Measurements from ENCODE around the gene GSTM2. TPM values are rescaled to one million over a fixed set of nuclear protein-coding genes. Genes with fewer than 3 reads are reported as not detected.
"Not testable (repeated sequence)": the region's sequence is repeated elsewhere in the genome, so short reads cannot be mapped to it uniquely, and the experiment has no call there.

GSTM2 gene
- total RNA-seq, 1 experiment from 2014 or later = 47.3 TPM

GRCh38 chr1:109658533-109659042, 9.3 kb upstream of the GSTM2 start:
- peak; percentile 1 for DNase-seq (ENCODE audit: low spot score)
- peaks cover 40% of the 10 kb centered on the region for H3K36me3 ChIP-seq (ENCODE audit: insufficient read depth, low read length, poor library complexity, severe bottlenecking)
- H3K4me3 ChIP-seq (ENCODE audit: low read depth, low read length, poor library complexity, severe bottlenecking) = peak overlapping the region; percentile 97
- H3K4me1 ChIP-seq (ENCODE audit: insufficient read depth, low read length, poor library complexity, severe bottlenecking) = peaks cover 13% of the 10 kb centered on the region
- ChIA-PET POLR2A (ENCODE audit: low non-redundant PET) (no interaction called here), CTCF (no interaction called here)
- no peak for TF ChIP-seq EZH2 (IDR thresholded peaks at IDR 0.05; ENCODE audit: borderline replicate concordance, low read depth, low read length, poor library complexity, severe bottlenecking)
- TF ChIP-seq CTCF (conservative IDR thresholded peaks at IDR 0.05; ENCODE audit: low read depth, low read length) = no peak
- intact Hi-C loops (cut with micrococcal nuclease; ENCODE audit: unreplicated experiment) = no loop called here
- BruUV-seq (replicated peaks) = no TSS peak
- H3K9me3 ChIP-seq (ENCODE audit: low read depth, low read length, poor library complexity, severe bottlenecking) = no peaks in the 10 kb centered on the region
- peak overlapping the region; percentile 27 for H3K27ac ChIP-seq (ENCODE audit: low read depth, low read length, poor library complexity, severe bottlenecking)
- H3K27me3 ChIP-seq (replicated peaks; ENCODE audit: insufficient read depth, low read depth, low read length, poor library complexity) = no peaks in the 10 kb centered on the region

GRCh38 chr1:109659145-109659544, 8.7 kb upstream of the GSTM2 start:
- POLR2A ChIA-PET (ENCODE audit: low non-redundant PET) = no interaction called here
- peak overlapping the region; percentile 47 for H3K27ac ChIP-seq (ENCODE audit: low read depth, low read length, poor library complexity, severe bottlenecking)
- DNase-seq (ENCODE audit: low spot score) = peak; percentile 3
- no peaks in the 10 kb centered on the region for H3K9me3 ChIP-seq (ENCODE audit: low read depth, low read length, poor library complexity, severe bottlenecking)
- H3K4me3 ChIP-seq (ENCODE audit: low read depth, low read length, poor library complexity, severe bottlenecking) = no peak overlapping the region
- no TSS peak for BruUV-seq (replicated peaks)
- H3K4me1 ChIP-seq (ENCODE audit: insufficient read depth, low read length, poor library complexity, severe bottlenecking) = peaks cover 12% of the 10 kb centered on the region
- no peaks in the 10 kb centered on the region for H3K27me3 ChIP-seq (replicated peaks; ENCODE audit: insufficient read depth, low read depth, low read length, poor library complexity)
- TF ChIP-seq CTCF (conservative IDR thresholded peaks at IDR 0.05; ENCODE audit: low read depth, low read length) (no peak), EZH2 (IDR thresholded peaks at IDR 0.05; ENCODE audit: borderline replicate concordance, low read depth, low read length, poor library complexity, severe bottlenecking) (no peak)
- intact Hi-C loops (cut with micrococcal nuclease; ENCODE audit: unreplicated experiment) = no loop called here
- CTCF ChIA-PET = no interaction called here
- peaks cover 40% of the 10 kb centered on the region for H3K36me3 ChIP-seq (ENCODE audit: insufficient read depth, low read length, poor library complexity, severe bottlenecking)

GRCh38 chr1:109659997-109660690, 7.7 kb upstream of the GSTM2 start:
- CTCF ChIA-PET = no interaction called here

GRCh38 chr1:109660691-109661026, 7.2 kb upstream of the GSTM2 start:
- BruUV-seq (replicated peaks); H3K4me3 ChIP-seq (ENCODE audit: low read depth, low read length, poor library complexity, severe bottlenecking); H3K4me1 ChIP-seq (ENCODE audit: insufficient read depth, low read length, poor library complexity, severe bottlenecking); intact Hi-C loops (cut with micrococcal nuclease; ENCODE audit: unreplicated experiment); H3K27ac ChIP-seq (ENCODE audit: low read depth, low read length, poor library complexity, severe bottlenecking); H3K27me3 ChIP-seq (replicated peaks; ENCODE audit: insufficient read depth, low read depth, low read length, poor library complexity); CTCF ChIA-PET; H3K9me3 ChIP-seq (ENCODE audit: low read depth, low read length, poor library complexity, severe bottlenecking): not testable (repeated sequence)
- POLR2A ChIA-PET (ENCODE audit: low non-redundant PET) = interaction anchor here (0.6 kb wide), 1 partner anchor 112 kb away, joined by 5 read pairs; no protein-coding TSS in a partner anchor
- peak; percentile 1 for DNase-seq (ENCODE audit: low spot score)
- peaks cover 40% of the 10 kb centered on the region for H3K36me3 ChIP-seq (ENCODE audit: insufficient read depth, low read length, poor library complexity, severe bottlenecking)

More at GRCh38 chr1:109659997-109660690, 7.7 kb upstream of the GSTM2 start:
- Histone ChIP-seq H3K36me3 (ENCODE audit: insufficient read depth, low read length, poor library complexity, severe bottlenecking) (peaks cover 40% of the 10 kb centered on the region), H3K27me3 (replicated peaks; ENCODE audit: insufficient read depth, low read depth, low read length, poor library complexity) (no peaks in the 10 kb centered on the region), H3K27ac (ENCODE audit: low read depth, low read length, poor library complexity, severe bottlenecking) (no peak overlapping the region), H3K4me1 (ENCODE audit: insufficient read depth, low read length, poor library complexity, severe bottlenecking) (peaks cover 2% of the 10 kb centered on the region), H3K4me3 (ENCODE audit: low read depth, low read length, poor library complexity, severe bottlenecking) (no peak overlapping the region), H3K9me3 (ENCODE audit: low read depth, low read length, poor library complexity, severe bottlenecking) (no peaks in the 10 kb centered on the region)
- peak; percentile 1 for DNase-seq (ENCODE audit: low spot score)
- TF ChIP-seq CTCF (conservative IDR thresholded peaks at IDR 0.05; ENCODE audit: low read depth, low read length) (no peak), EZH2 (IDR thresholded peaks at IDR 0.05; ENCODE audit: borderline replicate concordance, low read depth, low read length, poor library complexity, severe bottlenecking) (no peak)
- no TSS peak for BruUV-seq (replicated peaks)
- intact Hi-C loops (cut with micrococcal nuclease; ENCODE audit: unreplicated experiment) = no loop called here
- POLR2A ChIA-PET (ENCODE audit: low non-redundant PET) = interaction anchor here (0.6 kb wide), 1 partner anchor 111 kb away, joined by 5 read pairs; no protein-coding TSS in a partner anchor
